Measurements from ENCODE around the gene CYP4F12.

GRCh38 chr19:15652559-15653278, 20.2 kb upstream of the CYP4F12 start:
- TF ChIP-seq POLR2A (IDR thresholded peaks at IDR 0.05) (no peak), CTCF (IDR thresholded peaks at IDR 0.05 in 4 of 5, conservative IDR thresholded peaks at IDR 0.05 in 1 of 5) (no peak)

Measured in gastrocnemius medialis (tissue), 4 donors.